ENCODE data around the gene DTNBP1. TPM values are rescaled to one million over a fixed set of nuclear protein-coding genes. Genes with fewer than 3 reads are reported as not detected.

The DTNBP1 gene
- total and polyA plus RNA-seq, 12 donors: 4.2 to 17.1 (median 9.0) TPM

- Histone ChIP-seq H3K36me3 (replicated peaks in 1 of 2) (peaks cover 0 to 23% of the 10 kb centered on the region in 2 donors), H3K9me3 (replicated peaks in 1 of 3) (no peaks in the 10 kb centered on the region), H3K27ac (no peak overlapping the region), H3K27me3 (no peaks in the 10 kb centered on the region), H3K4me1 (replicated peaks in 1 of 2) (peaks cover 0 to 38% of the 10 kb centered on the region in 2 donors), H3K4me3 (no peak overlapping the region)
- peak in 1 of 7 donors; percentile 29 for DNase-seq
- intact Hi-C loops (cut with DNase I): loop anchor here in 1 of 2 donors (10.0 kb wide), 1 partner anchor 232 kb away; no protein-coding TSS in a partner anchor
- WGBS, 4 donors: 90 to 98% (median 97%) methylated on average over 11 to 13 of the region's 13 CpGs
- TF ChIP-seq CTCF (IDR thresholded peaks at IDR 0.05): no peak
- no peak for TF ChIP-seq POLR2A (IDR thresholded peaks at IDR 0.05)
Measured at GRCh38 chr6:15487262-15487661, 175.6 kb downstream of the DTNBP1 start.

DNA sequence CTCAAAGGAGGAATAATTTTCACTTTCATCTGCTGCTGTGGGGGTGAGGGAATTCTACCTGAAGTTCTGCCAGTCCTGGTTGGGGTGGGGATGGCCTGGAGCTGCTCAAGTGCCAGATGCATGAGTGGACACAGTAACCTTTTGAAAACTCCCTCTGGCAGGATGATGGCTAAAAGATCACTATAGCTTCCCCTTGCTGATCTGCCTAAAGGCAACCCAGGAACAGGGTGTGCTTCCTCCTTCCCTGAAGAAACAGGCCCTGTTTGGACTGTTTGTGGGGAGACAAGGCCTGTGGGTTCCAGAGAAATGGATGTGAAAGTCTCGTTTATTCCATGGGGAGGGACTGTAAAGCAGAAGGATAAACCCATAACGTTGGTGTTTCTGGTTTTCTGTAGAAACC lies 176.9 kb downstream of the DTNBP1 start:
- H3K27ac ChIP-seq: no peak overlapping the region
- TF ChIP-seq CTCF (IDR thresholded peaks at IDR 0.05): no peak
- no peak for TF ChIP-seq POLR2A (IDR thresholded peaks at IDR 0.05)
- intact Hi-C loops (cut with DNase I): loop anchor here in 1 of 2 donors (10.0 kb wide), 1 partner anchor 231 kb away; no protein-coding TSS in a partner anchor

DNA sequence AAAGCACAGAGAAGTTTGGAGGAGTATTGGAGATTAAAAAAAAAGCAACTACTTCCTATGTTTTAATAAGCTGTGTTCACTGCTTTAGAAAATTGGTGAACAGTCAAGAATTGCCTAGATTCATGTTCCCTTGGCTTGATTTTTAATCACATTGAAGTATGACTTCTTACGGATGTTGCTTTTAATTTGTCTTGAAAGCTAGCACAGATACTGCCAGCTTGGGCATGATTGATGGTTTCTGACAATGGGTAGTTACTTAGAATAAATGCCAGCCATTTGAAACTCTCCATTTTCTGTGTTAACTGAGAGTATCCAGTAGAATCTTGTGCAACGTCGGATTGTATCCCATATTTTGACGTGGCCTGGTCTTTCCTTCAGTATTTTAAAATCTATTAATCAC lies 178.0 kb downstream of the DTNBP1 start:
- H3K9me3 ChIP-seq (replicated peaks in 1 of 3): no peaks in the 10 kb centered on the region
- intact Hi-C loops (cut with DNase I): loop anchor here in 1 of 2 donors (10.0 kb wide), 1 partner anchor 230 kb away; no protein-coding TSS in a partner anchor
- no peak overlapping the region for H3K4me3 ChIP-seq
- no peaks in the 10 kb centered on the region for H3K27me3 ChIP-seq
- DNase-seq: no peak
- TF ChIP-seq CTCF (IDR thresholded peaks at IDR 0.05) (no peak), POLR2A (IDR thresholded peaks at IDR 0.05) (no peak)
- H3K27ac ChIP-seq: no peak overlapping the region
- 70 to 84% (median 76%) methylated on average over 4 of the region's 4 CpGs for WGBS, 4 donors
- H3K36me3 ChIP-seq (replicated peaks in 1 of 2): peaks cover 0 to 23% of the 10 kb centered on the region in 2 donors
- H3K4me1 ChIP-seq (replicated peaks in 1 of 2): peaks cover 0 to 23% of the 10 kb centered on the region in 2 donors

More for the DNA sequence above, 176.9 kb downstream of the DTNBP1 start:
- 65 to 89% (median 81%) methylated on average over 2 of the region's 2 CpGs for WGBS, 4 donors
- Histone ChIP-seq H3K9me3 (replicated peaks in 1 of 3) (no peaks in the 10 kb centered on the region), H3K27me3 (no peaks in the 10 kb centered on the region), H3K36me3 (replicated peaks in 1 of 2) (peaks cover 0 to 23% of the 10 kb centered on the region in 2 donors), H3K4me3 (no peak overlapping the region), H3K4me1 (replicated peaks in 1 of 2) (peaks cover 0 to 25% of the 10 kb centered on the region in 2 donors)
- DNase-seq: no peak

GRCh38 chr6:15484140-15484539 lies 178.7 kb downstream of the DTNBP1 start:
- DNase-seq: no peak
- Histone ChIP-seq H3K9me3 (replicated peaks in 1 of 3) (no peaks in the 10 kb centered on the region), H3K4me3 (no peak overlapping the region), H3K27me3 (no peaks in the 10 kb centered on the region), H3K36me3 (replicated peaks in 1 of 2) (peaks cover 0 to 19% of the 10 kb centered on the region in 2 donors), H3K27ac (no peak overlapping the region), H3K4me1 (replicated peaks in 1 of 2) (peaks cover 0 to 23% of the 10 kb centered on the region in 2 donors)
- intact Hi-C loops (cut with DNase I): loop anchor here in 1 of 2 donors (10.0 kb wide), 1 partner anchor 229 kb away; no protein-coding TSS in a partner anchor
- WGBS, 4 donors: 85 to 96% (median 96%) methylated on average over 3 of the region's 3 CpGs
- TF ChIP-seq CTCF (IDR thresholded peaks at IDR 0.05): no peak
- TF ChIP-seq POLR2A (IDR thresholded peaks at IDR 0.05): no peak

Measured in adrenal gland (tissue), 12 donors.